Heart left ventricle (tissue), 13 donors: ENCODE measurements around the gene DCAF6.

ENCODE experiments used
- CTCF ChIP-seq, 12 donors: fragments of 200-600 bp; sonication (generic) in 4 of 12; IDR thresholded peaks; one replicate each; pipeline versions ENCODE4 v1.5.0 to v1.8.0; 2018 to 2022; ENCODE audit warnings: antibody characterized with exemption in 12 of 12, mild to moderate bottlenecking in 5 of 12
- POLR2A ChIP-seq, 2 donors: fragments of 450-650 bp; IDR thresholded peaks; one replicate each; pipeline ENCODE4 v1.6.1; 2017; ENCODE audit warnings: antibody characterized with exemption in 2 of 2, mild to moderate bottlenecking in 2 of 2, moderate library complexity in 2 of 2
- donor health status: ischemic (EF 13 %, LVEDD 7.1; RV severe dilation, severe dysfunction).
- donor health status: DM: no; HTN: yes; CAD: no.
- donor health status: DM: no; HTN: no; CAD: no.
- donor health status: ischemic (EF 25% LVEDD 6.9; RV normal size, moderate dysfunction).
- donor health status: ischemic (EF 25% LVEDD 5.7; RV mildly dilated, moderate dysfunction).
- donor health status: ischemic (EF 35%, LVEDD 5.7; RV mildly dilated, moderate dysfunction).
- donor health status: nonischemic (EF 11% LVEDD 7.7; RV severe dilation, severe dysfunction).
- donor health status: DM: yes; HTN: yes; CAD: no.
- donor health status: PGD.
- donor health status: ischemic (EF 29% LVEDD 5.4; RV normal size, mild dysfunction).
- donor health status: nonischemic (EF 23%, LVEDD 6.1; RV moderate dilation, normal function).

GRCh38 chr1:168042362-168042761, 105.9 kb downstream of the DCAF6 start:
- TF ChIP-seq CTCF (IDR thresholded peaks at IDR 0.05) (no peak), POLR2A (IDR thresholded peaks at IDR 0.05) (no peak)
